Astrocyte of the cerebellum (primary cell): ENCODE data around the gene GNE.

Experiments
- DNase-seq: peaks from one replicate; pipeline ENCODE4 v3.0.0-alpha.2; 2011; ENCODE audit warnings: low read depth
- H3K4me3 ChIP-seq: 2 replicates; pipeline ENCODE4 v1.5.1; 2011; ENCODE audit warnings: mild to moderate bottlenecking, low read depth, low read length, moderate library complexity
- CTCF ChIP-seq: IDR thresholded peaks from 2 replicates; pipeline ENCODE4 v1.5.1; 2012; ENCODE audit warnings: low read length, low read depth, moderate library complexity, mild to moderate bottlenecking; ENCODE audit errors: missing control alignments
- in situ Hi-C: cut with HindIII; loops from 2 replicates; pipeline ENCODE4 v1.10.0; 2017; ENCODE audit warnings: low sequenced_read_pairs

The GNE gene

GRCh38 chr9:36221667-36222066 is 36.6 kb downstream of the GNE start:
- H3K4me3 ChIP-seq, result no peak overlapping the region
- no peak for TF ChIP-seq CTCF
- DNase-seq, result no peak
- in situ Hi-C loops, result no loop called here

GRCh38 chr9:36218411-36218901 is 39.8 kb downstream of the GNE start:
- TF ChIP-seq CTCF, result no peak
- in situ Hi-C loops, result no loop called here
- DNase-seq, result no peak
- H3K4me3 ChIP-seq, result no peak overlapping the region

- no peak overlapping the region for H3K4me3 ChIP-seq
- in situ Hi-C loops, result no loop called here
- no peak for TF ChIP-seq CTCF
- no peak for DNase-seq
These were observed 40.2 kb downstream of the GNE start for GRCh38 chr9:36218011-36218410.

- TF ChIP-seq CTCF, result no peak
- DNase-seq, result no peak
- in situ Hi-C loops, result no loop called here
- no peak overlapping the region for H3K4me3 ChIP-seq
These were observed 40.8 kb downstream of the GNE start for GRCh38 chr9:36217256-36217968.

- no peak for DNase-seq
- in situ Hi-C loops, result no loop called here
- H3K4me3 ChIP-seq, result no peak overlapping the region
- TF ChIP-seq CTCF, result no peak
These were observed 43.7 kb downstream of the GNE start for GRCh38 chr9:36214571-36214970.

- in situ Hi-C loops, result no loop called here
- DNase-seq, result no peak
- no peak overlapping the region for H3K4me3 ChIP-seq
- no peak for TF ChIP-seq CTCF
These were observed 44.3 kb downstream of the GNE start for GRCh38 chr9:36213989-36214388.
